Left colon (tissue), 2 donors: Measurements from ENCODE around the gene PMFBP1. TPM values are rescaled to one million over a fixed set of nuclear protein-coding genes. Genes with fewer than 3 reads are reported as not detected.

Experiments
- ATAC-seq: fragments of 200-7000 bp; cut with Tn5 transposase; one replicate; pipeline ENCODE4 v1.9.1; 2020; ENCODE audit warnings: mild to moderate bottlenecking, moderate library complexity
- DNase-seq, 2 donors: peaks; one replicate each; pipeline ENCODE4 v3.0.0-alpha.2; 2020
- intact Hi-C, 2 donors: fragments of 100-400 bp; cut with DNase I in 1 of 2; cut with micrococcal nuclease in 1 of 2; formaldehyde crosslinking; loops; one replicate each; pipeline versions ENCODE4 v1.11.2 to v1.14.0; 2022; cut with DNase I, micrococcal nuclease
- long read RNA-seq: library from polyadenylated mRNA; unstranded; transcript quantifications from one replicate; pipeline ENCODE4 v2.0.0, GENCODE V29; 2021
- total RNA-seq, 2 donors: library from RNA; stranded (reverse); fragmentation: NEBNext Ultra II Directional; extraction: Animal tissue kit (Norgen Biotek cat#: 25700); gene quantifications; one replicate each; pipeline ENCODE4 v1.2.1, GENCODE V29; 2021
- donor health status: DM: no; HTN: no; CAD: no.
- donor health status: DM: yes; HTN: yes; CAD: no.

PMFBP1 gene
- 1 to 10 TPM; 6.4 to 7.4 TPM for total RNA-seq
- long read RNA-seq, partial matches to known transcripts: 0 of 2 reads
- long read RNA-seq, other reads (novel, unspliced or antisense): 2 of 2 reads

- ATAC-seq: peak; percentile 65
- DNase-seq: peak in 1 of 2 donors; percentile 45
These were observed at the start of gene PMFBP1 for GRCh38 chr16:72172105-72173034. Gene PMFBP1 (minus strand): TSS chr16:72172155. CDS start chr16:72171208, 947 bp downstream.

GRCh38 chr16:72221630-72222024 lies 49.7 kb upstream of the PMFBP1 start:
- ATAC-seq (no peak), DNase-seq (no peak)
- intact Hi-C loops: no loop called here

More at GRCh38 chr16:72172105-72173034, at the start of gene PMFBP1:
- intact Hi-C loops: no loop called here

GRCh38 chr16:72220875-72221629 lies 49.1 kb upstream of the PMFBP1 start:
- ATAC-seq (no peak), DNase-seq (no peak)
- intact Hi-C loops: no loop called here

- no peak for ATAC-seq
- DNase-seq: no peak
- intact Hi-C loops: no loop called here
These were observed 47.3 kb upstream of the PMFBP1 start for GRCh38 chr16:72219282-72219681.

- ATAC-seq (no peak), DNase-seq (no peak)
- intact Hi-C loops: no loop called here
These were observed 44.8 kb upstream of the PMFBP1 start for GRCh38 chr16:72216767-72217166.

- intact Hi-C loops: no loop called here
- ATAC-seq: no peak
These were observed 42.9 kb upstream of the PMFBP1 start for GRCh38 chr16:72214821-72215220.

GRCh38 chr16:72211110-72211509 lies 39.2 kb upstream of the PMFBP1 start:
- DNase-seq (no peak), ATAC-seq (no peak)
- intact Hi-C loops: no loop called here

More at GRCh38 chr16:72214821-72215220, 42.9 kb upstream of the PMFBP1 start:
- DNase-seq: no peak

GRCh38 chr16:72210555-72210954 lies 38.6 kb upstream of the PMFBP1 start:
- ATAC-seq (no peak), DNase-seq (no peak)
- intact Hi-C loops: no loop called here

GRCh38 chr16:72210072-72210471 lies 38.1 kb upstream of the PMFBP1 start:
- DNase-seq (no peak), ATAC-seq (no peak)
- intact Hi-C loops: no loop called here

- intact Hi-C loops: no loop called here
- DNase-seq: no peak
- no peak for ATAC-seq
These were observed 34.3 kb upstream of the PMFBP1 start for GRCh38 chr16:72206299-72206698.

- ATAC-seq (peak; percentile 19), DNase-seq (no peak)
- intact Hi-C loops: no loop called here
These were observed 31.4 kb upstream of the PMFBP1 start for GRCh38 chr16:72203401-72203800.

GRCh38 chr16:72202014-72202413 lies 30.1 kb upstream of the PMFBP1 start:
- peak; percentile 3 for ATAC-seq
- no peak for DNase-seq
- intact Hi-C loops: no loop called here

GRCh38 chr16:72201387-72201786 lies 29.4 kb upstream of the PMFBP1 start:
- intact Hi-C loops: no loop called here
- DNase-seq (no peak), ATAC-seq (no peak)

GRCh38 chr16:72199761-72200337 lies 27.9 kb upstream of the PMFBP1 start:
- intact Hi-C loops: no loop called here
- ATAC-seq: no peak
- DNase-seq: no peak

GRCh38 chr16:72198771-72199201 lies 26.8 kb upstream of the PMFBP1 start:
- no peak for ATAC-seq
- DNase-seq: no peak
- intact Hi-C loops: no loop called here

- DNase-seq: no peak
- intact Hi-C loops: no loop called here
These were observed 26.2 kb upstream of the PMFBP1 start for GRCh38 chr16:72198021-72198711.

GRCh38 chr16:72197545-72197944 lies 25.6 kb upstream of the PMFBP1 start:
- DNase-seq: no peak
- intact Hi-C loops: no loop called here
- ATAC-seq: no peak

More at GRCh38 chr16:72198021-72198711, 26.2 kb upstream of the PMFBP1 start:
- ATAC-seq: no peak

GRCh38 chr16:72195609-72196008 lies 23.7 kb upstream of the PMFBP1 start:
- ATAC-seq (no peak), DNase-seq (no peak)
- intact Hi-C loops: no loop called here

GRCh38 chr16:72191551-72191950 lies 19.6 kb upstream of the PMFBP1 start:
- ATAC-seq (no peak), DNase-seq (no peak)
- intact Hi-C loops: no loop called here
